ENCODE measurements around the gene PDHB. TPM values are rescaled to one million over a fixed set of nuclear protein-coding genes. Genes with fewer than 3 reads are reported as not detected.
A peak's percentile ranks its signal among the peaks of the same experiment; 100 is the strongest.
"Not testable (repeated sequence)": the region's sequence is repeated elsewhere in the genome, so short reads cannot be mapped to it uniquely, and the experiment has no call there.

PDHB gene
- total RNA-seq, 1 donor from 2014 or later, result 82.7 TPM

DNA sequence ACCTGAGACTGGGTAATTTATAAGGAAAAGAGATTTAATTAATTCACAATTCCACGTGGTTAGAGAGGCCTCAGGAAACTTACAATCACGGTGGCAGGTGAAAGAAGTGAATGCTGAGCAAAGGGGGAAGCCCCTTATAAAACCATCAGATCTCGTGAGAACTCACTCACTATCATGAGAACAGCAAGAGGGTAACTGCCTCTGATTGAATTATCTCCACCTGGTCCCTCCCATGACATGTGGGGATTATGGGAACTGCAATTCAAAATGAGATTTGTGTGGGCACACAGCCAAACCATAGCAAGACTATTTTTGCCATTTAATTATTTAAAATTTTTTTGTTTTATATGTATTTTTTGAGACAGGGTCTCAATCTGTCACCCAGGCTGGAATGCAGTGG, 31.2 kb upstream of the PDHB start:
- Mint-ChIP-seq H3K4me3 (ENCODE audit: low read depth) (no peak overlapping the region), H3K36me3 (ENCODE audit: low read depth) (no peaks in the 10 kb centered on the region), H3K4me1 (ENCODE audit: low read depth) (peaks cover 25% of the 10 kb centered on the region), H3K27me3 (ENCODE audit: low read depth) (peaks cover 4% of the 10 kb centered on the region), H3K27ac (no peak overlapping the region), H3K9me3 (no peaks in the 10 kb centered on the region)
- intact Hi-C loops (cut with micrococcal nuclease), result no loop called here
- no peak for DNase-seq (ENCODE audit: low spot score)

DNA sequence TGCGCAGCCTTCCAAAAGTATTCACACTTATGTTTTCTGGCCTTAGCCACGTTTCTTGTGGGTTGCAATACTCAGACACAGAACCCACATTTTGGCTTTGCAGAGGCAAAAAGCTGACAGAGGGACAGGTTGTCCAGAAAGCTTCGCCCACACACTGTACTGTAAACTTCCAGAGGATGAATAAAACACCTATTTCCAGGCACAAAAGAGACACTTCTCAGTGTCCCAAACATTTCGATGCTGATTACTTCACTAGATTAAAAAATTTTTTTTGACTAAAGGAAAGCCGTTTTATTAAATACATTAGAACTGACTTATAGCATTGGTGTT, 30.3 kb upstream of the PDHB start:
- Mint-ChIP-seq H3K4me3 (ENCODE audit: low read depth) (no peak overlapping the region), H3K9me3 (no peaks in the 10 kb centered on the region)
- intact Hi-C loops (cut with micrococcal nuclease), result loop anchor here (1.0 kb wide), 3 partner anchors 7 to 68 kb away; no protein-coding TSS in a partner anchor

DNA sequence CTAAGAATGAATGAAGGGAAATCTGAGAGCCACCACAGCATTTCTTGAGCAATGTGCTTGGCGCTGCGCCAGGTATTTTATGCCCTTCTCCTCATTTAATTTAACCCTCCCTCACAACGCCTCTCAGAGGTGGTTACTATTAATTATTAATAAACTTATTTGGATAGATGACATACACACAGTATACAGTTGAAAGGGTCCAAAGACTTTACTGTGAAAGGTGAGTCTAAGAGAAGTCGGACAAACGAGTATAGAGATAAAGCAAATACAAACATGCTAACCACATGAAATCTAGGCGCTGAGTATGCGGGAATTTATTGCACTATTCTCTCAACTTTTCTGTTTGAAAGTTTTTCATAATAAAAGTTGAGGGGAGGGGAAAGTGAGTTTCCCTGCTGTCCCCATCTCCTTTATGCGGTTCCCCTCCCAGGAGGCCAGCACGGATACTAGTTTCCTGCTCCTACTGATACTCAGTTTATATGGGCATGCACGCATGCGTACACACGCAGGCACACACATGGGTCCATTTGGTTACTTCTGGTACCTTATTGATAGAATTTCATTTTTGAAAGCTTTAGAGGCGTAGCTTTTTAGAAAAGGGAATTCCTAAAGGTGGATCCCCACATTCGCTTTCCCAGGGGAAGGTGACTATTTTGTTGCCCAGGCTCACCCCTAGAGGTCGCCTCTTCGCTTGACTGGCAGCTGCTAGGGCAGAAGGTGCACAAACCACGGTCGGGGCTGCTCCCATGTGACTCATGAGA, 29.7 kb upstream of the PDHB start:
- Mint-ChIP-seq H3K4me3 (ENCODE audit: low read depth) (no peak overlapping the region), H3K9me3 (no peaks in the 10 kb centered on the region), H3K4me1 (ENCODE audit: low read depth) (peaks cover 19% of the 10 kb centered on the region), H3K27ac (no peak overlapping the region), H3K36me3 (ENCODE audit: low read depth) (no peaks in the 10 kb centered on the region), H3K27me3 (ENCODE audit: low read depth) (peaks cover 4% of the 10 kb centered on the region)
- intact Hi-C loops (cut with micrococcal nuclease), result loop anchor here (1.0 kb wide), 3 partner anchors 8 to 69 kb away; no protein-coding TSS in a partner anchor
- peak; percentile 61 for DNase-seq (ENCODE audit: low spot score)

More for the DNA sequence above, 30.3 kb upstream of the PDHB start:
- Mint-ChIP-seq H3K27me3 (ENCODE audit: low read depth) (peaks cover 4% of the 10 kb centered on the region), H3K27ac (no peak overlapping the region), H3K4me1 (ENCODE audit: low read depth) (peaks cover 21% of the 10 kb centered on the region), H3K36me3 (ENCODE audit: low read depth) (no peaks in the 10 kb centered on the region)
- DNase-seq (ENCODE audit: low spot score), result no peak

DNA sequence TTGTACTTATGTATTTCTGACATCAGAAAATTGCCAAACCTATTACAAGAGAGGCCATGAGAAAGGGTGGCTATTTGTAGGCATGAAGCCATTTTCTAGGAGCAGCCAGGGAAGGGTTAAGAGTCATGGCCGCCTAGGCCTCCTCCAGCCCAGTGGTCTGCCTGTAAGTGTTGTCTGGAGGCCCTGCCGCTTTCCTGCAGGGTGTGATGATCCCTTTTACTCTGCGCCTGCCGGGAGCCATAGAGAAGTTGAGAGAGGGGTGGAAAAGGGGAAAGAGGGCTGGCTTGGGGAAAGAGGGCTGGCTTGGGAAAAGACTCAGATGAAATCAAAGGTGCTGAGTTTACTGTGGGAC, 29.2 kb upstream of the PDHB start:
- intact Hi-C loops (cut with micrococcal nuclease), result loop anchor here (1.0 kb wide), 3 partner anchors 8 to 69 kb away; no protein-coding TSS in a partner anchor
- Mint-ChIP-seq H3K4me1 (ENCODE audit: low read depth) (peaks cover 19% of the 10 kb centered on the region), H3K36me3 (ENCODE audit: low read depth) (no peaks in the 10 kb centered on the region), H3K9me3 (no peaks in the 10 kb centered on the region), H3K4me3 (ENCODE audit: low read depth) (no peak overlapping the region), H3K27ac (no peak overlapping the region), H3K27me3 (ENCODE audit: low read depth) (peaks cover 4% of the 10 kb centered on the region)
- DNase-seq (ENCODE audit: low spot score), result no peak

DNA sequence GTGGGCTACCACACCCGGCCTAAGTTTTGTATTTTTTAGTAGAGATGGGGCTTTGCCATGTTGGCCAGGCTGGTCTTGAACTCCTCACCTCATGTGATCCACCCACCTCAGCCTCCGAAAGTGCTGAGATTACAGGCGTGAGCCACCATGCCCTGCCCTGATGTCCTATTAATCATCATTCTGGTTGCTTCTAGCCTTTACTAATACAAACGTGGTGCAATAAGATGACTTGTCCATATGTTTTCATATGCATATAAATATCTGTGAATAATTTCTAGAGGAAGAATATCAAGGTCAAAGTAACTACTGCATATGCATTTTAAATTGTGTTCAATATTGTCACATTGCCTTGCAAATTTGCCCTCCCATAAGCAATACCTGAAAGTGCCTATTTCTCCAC, 25.5 kb upstream of the PDHB start:
- Mint-ChIP-seq H3K36me3 (ENCODE audit: low read depth) (no peaks in the 10 kb centered on the region), H3K27me3 (ENCODE audit: low read depth) (peaks cover 4% of the 10 kb centered on the region), H3K9me3 (peaks cover 17% of the 10 kb centered on the region), H3K4me1 (ENCODE audit: low read depth) (peaks cover 12% of the 10 kb centered on the region), H3K4me3 (ENCODE audit: low read depth) (no peak overlapping the region), H3K27ac (no peak overlapping the region)
- intact Hi-C loops (cut with micrococcal nuclease), result no loop called here
- DNase-seq (ENCODE audit: low spot score), result no peak

DNA sequence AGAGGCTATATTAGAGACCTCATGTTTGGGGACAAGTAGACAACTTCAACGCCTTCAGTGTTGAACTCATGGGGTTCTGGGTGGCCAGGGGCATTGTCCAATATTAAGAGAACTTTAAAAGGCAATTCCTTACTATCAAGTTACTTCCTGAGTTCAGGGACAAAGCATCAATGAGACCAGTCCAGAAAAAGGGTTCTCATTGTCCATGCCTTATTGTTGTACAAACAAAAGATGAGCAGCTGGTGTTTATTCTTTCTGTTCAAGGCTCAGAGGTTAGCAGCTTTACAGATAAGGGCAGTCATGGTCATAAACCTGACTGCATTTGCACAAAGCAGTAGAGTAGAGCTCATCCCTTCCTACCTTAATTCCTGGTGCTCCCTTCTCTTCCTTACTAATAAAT, 18.5 kb upstream of the PDHB start:
- intact Hi-C loops (cut with micrococcal nuclease), result no loop called here
- H3K9me3 Mint-ChIP-seq, result peaks cover 30% of the 10 kb centered on the region
- no peak overlapping the region for H3K4me3 Mint-ChIP-seq (ENCODE audit: low read depth)
- H3K27ac Mint-ChIP-seq, result no peak overlapping the region
- peaks cover 2% of the 10 kb centered on the region for H3K4me1 Mint-ChIP-seq (ENCODE audit: low read depth)
- peaks cover 2% of the 10 kb centered on the region for H3K36me3 Mint-ChIP-seq (ENCODE audit: low read depth)
- H3K27me3 Mint-ChIP-seq (ENCODE audit: low read depth), result peaks cover 4% of the 10 kb centered on the region
- DNase-seq (ENCODE audit: low spot score), result no peak

GRCh38 chr3:58441514-58442450, 8.2 kb upstream of the PDHB start:
- Mint-ChIP-seq H3K4me3 (ENCODE audit: low read depth) (no peak overlapping the region), H3K27me3 (ENCODE audit: low read depth) (peaks cover 15% of the 10 kb centered on the region), H3K4me1 (ENCODE audit: low read depth) (no peaks in the 10 kb centered on the region), H3K27ac (no peak overlapping the region), H3K9me3 (no peaks in the 10 kb centered on the region), H3K36me3 (ENCODE audit: low read depth) (no peaks in the 10 kb centered on the region)
- intact Hi-C loops (cut with micrococcal nuclease), result no loop called here
- DNase-seq (ENCODE audit: low spot score), result no peak

GRCh38 chr3:58440996-58441355, 7.3 kb upstream of the PDHB start:
- H3K4me3 Mint-ChIP-seq (ENCODE audit: low read depth); H3K9me3 Mint-ChIP-seq; H3K27ac Mint-ChIP-seq; H3K4me1 Mint-ChIP-seq (ENCODE audit: low read depth); intact Hi-C loops (cut with micrococcal nuclease); DNase-seq (ENCODE audit: low spot score); H3K36me3 Mint-ChIP-seq (ENCODE audit: low read depth): not testable (repeated sequence)
- H3K27me3 Mint-ChIP-seq (ENCODE audit: low read depth), result peaks cover 16% of the 10 kb centered on the region

GRCh38 chr3:58437276-58437675, 3.6 kb upstream of the PDHB start:
- peaks cover 19% of the 10 kb centered on the region for H3K4me1 Mint-ChIP-seq (ENCODE audit: low read depth)
- peaks cover 11% of the 10 kb centered on the region for H3K27me3 Mint-ChIP-seq (ENCODE audit: low read depth)
- DNase-seq (ENCODE audit: low spot score); H3K36me3 Mint-ChIP-seq (ENCODE audit: low read depth); H3K4me3 Mint-ChIP-seq (ENCODE audit: low read depth); H3K9me3 Mint-ChIP-seq; H3K27ac Mint-ChIP-seq: not testable (repeated sequence)
- intact Hi-C loops (cut with micrococcal nuclease), result loop anchor here (10.0 kb wide), 1 partner anchor 202 kb away; the partner anchor contains the start of gene ABHD6

- DNase-seq (ENCODE audit: low spot score), result no peak
- intact Hi-C loops (cut with micrococcal nuclease), result loop anchor here (5.0 to 10.0 kb wide), 2 partner anchors 37 to 200 kb away; partner anchors contain the start of gene ABHD6
- Mint-ChIP-seq H3K27me3 (ENCODE audit: low read depth) (peaks cover 5% of the 10 kb centered on the region), H3K4me1 (ENCODE audit: low read depth) (peaks cover 30% of the 10 kb centered on the region), H3K4me3 (ENCODE audit: low read depth) (no peak overlapping the region), H3K9me3 (no peaks in the 10 kb centered on the region), H3K36me3 (ENCODE audit: low read depth) (peaks cover 17% of the 10 kb centered on the region), H3K27ac (no peak overlapping the region)
These were observed 1.4 kb upstream of the PDHB start for GRCh38 chr3:58434990-58435389.

GRCh38 chr3:58434511-58434910, 879 bp upstream of the PDHB start:
- Mint-ChIP-seq H3K4me3 (ENCODE audit: low read depth) (no peak overlapping the region), H3K27me3 (ENCODE audit: low read depth) (peaks cover 5% of the 10 kb centered on the region), H3K9me3 (no peaks in the 10 kb centered on the region), H3K4me1 (ENCODE audit: low read depth) (peaks cover 34% of the 10 kb centered on the region), H3K36me3 (ENCODE audit: low read depth) (peaks cover 22% of the 10 kb centered on the region), H3K27ac (no peak overlapping the region)
- no peak for DNase-seq (ENCODE audit: low spot score)
- intact Hi-C loops (cut with micrococcal nuclease), result loop anchor here (5.0 to 10.0 kb wide), 2 partner anchors 38 to 200 kb away; partner anchors contain the start of gene ABHD6

DNA sequence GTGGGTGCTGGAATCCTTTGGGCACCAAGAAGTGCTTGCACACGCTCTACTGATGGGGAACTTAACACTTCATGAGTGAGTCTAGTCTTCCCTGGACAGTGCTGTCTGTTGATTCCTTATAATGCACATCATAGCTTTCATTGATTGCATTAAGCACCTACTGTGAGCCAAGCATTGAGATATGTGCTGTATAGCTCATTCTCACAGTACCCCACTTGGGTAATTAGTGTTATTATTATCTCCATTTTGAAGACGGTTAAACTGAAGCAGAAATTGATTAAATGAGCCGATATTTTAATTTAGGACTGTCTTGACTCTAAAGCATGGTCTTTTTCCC, 504 bp upstream of the PDHB start:
- Mint-ChIP-seq H3K9me3 (no peaks in the 10 kb centered on the region), H3K27me3 (ENCODE audit: low read depth) (peaks cover 5% of the 10 kb centered on the region), H3K27ac (peak overlapping the region; percentile 65), H3K36me3 (ENCODE audit: low read depth) (peaks cover 26% of the 10 kb centered on the region), H3K4me1 (ENCODE audit: low read depth) (peaks cover 36% of the 10 kb centered on the region), H3K4me3 (ENCODE audit: low read depth) (peak overlapping the region; percentile 90)
- intact Hi-C loops (cut with micrococcal nuclease), result loop anchor here (5.0 to 10.0 kb wide), 2 partner anchors 38 to 199 kb away; partner anchors contain the start of gene ABHD6
- no peak for DNase-seq (ENCODE audit: low spot score)

DNA sequence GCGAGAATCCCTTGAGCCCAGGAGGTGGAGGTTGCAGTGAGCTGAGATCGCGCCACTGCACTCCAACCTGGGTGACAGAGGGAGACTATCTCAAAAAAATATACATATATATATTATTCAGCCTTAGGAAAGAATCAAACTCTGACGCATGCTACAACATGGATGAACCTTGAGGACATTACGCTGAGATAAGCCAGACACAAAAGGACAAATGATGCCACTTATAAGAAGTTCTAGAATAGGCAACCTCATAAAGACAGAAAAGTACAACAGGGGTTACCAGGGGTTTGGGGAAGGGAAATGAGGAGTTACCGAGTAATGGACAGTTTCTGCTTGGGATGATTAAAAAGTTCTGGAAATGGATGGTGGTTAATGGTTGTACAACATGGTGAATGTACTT, 727 bp downstream of the PDHB start:
- peaks cover 5% of the 10 kb centered on the region for H3K27me3 Mint-ChIP-seq (ENCODE audit: low read depth)
- peaks cover 38% of the 10 kb centered on the region for H3K36me3 Mint-ChIP-seq (ENCODE audit: low read depth)
- H3K4me1 Mint-ChIP-seq (ENCODE audit: low read depth), result peaks cover 36% of the 10 kb centered on the region
- DNase-seq (ENCODE audit: low spot score), result no peak
- H3K9me3 Mint-ChIP-seq, result no peaks in the 10 kb centered on the region
- intact Hi-C loops (cut with micrococcal nuclease), result loop anchor here (1.0 to 10.0 kb wide), 6 partner anchors 39 to 198 kb away; partner anchors contain the start of genes ABHD6, HTD2, KCTD6 and RPP14
- H3K27ac Mint-ChIP-seq, result peak overlapping the region; percentile 90
- H3K4me3 Mint-ChIP-seq (ENCODE audit: low read depth), result peak overlapping the region; percentile 90

Measured in activated T-helper 2 cell treated with anti-CD3 and anti-CD28 coated beads, Interferon-gamma antibody, Interleukin-2, Interleukin-4, amounts not matched to agents 10 μg/mL and 5 μg/mL and 100 μg/mL, durations not matched to agents 14 hours and 24 hours and 36 hours (primary cell).